ENCODE data around the gene NRSN1. TPM values are rescaled to one million over a fixed set of nuclear protein-coding genes. Genes with fewer than 3 reads are reported as not detected.

Gene NRSN1
- total and polyA plus RNA-seq, 2 donors (not counting 1 experiment from before 2014, with no cell fraction given) = not detected

- Histone ChIP-seq H2AFZ (ENCODE audit: insufficient read depth, low read depth, low read length, poor library complexity, severe bottlenecking) (no peak overlapping the region), H3K27me3 (replicated peaks in 1 of 4; ENCODE audit: control extremely low read depth in 1 of 4, control insufficient read depth in 3 of 4, insufficient read depth in 4 of 4, low read length in 3 of 4) (no peaks in the 10 kb centered on the region), H3K27ac (ENCODE audit: low read length in 2 of 2) (no peak overlapping the region), H4K20me1 (ENCODE audit: control insufficient read depth, insufficient read depth, low read length, poor library complexity, severe bottlenecking) (no peaks in the 10 kb centered on the region), H3K36me3 (replicated peaks in 1 of 2; ENCODE audit: control extremely low read depth in 1 of 2, control insufficient read depth in 1 of 2, extremely low read depth in 1 of 2, insufficient read depth in 2 of 2, low read length in 1 of 2) (no peaks in the 10 kb centered on the region), H3K4me3 (ENCODE audit: control extremely low read depth in 1 of 5, extremely low read depth in 1 of 5, insufficient read depth in 1 of 5, low read depth in 2 of 5, low read length in 4 of 5) (no peak overlapping the region), H3K4me1 (ENCODE audit: control insufficient read depth in 2 of 2, insufficient read depth in 2 of 2, low read length in 2 of 2) (no peaks in the 10 kb centered on the region), H3K79me2 (ENCODE audit: control insufficient read depth, insufficient read depth, low read length) (no peaks in the 10 kb centered on the region), H3K9me3 (ENCODE audit: control extremely low read depth in 1 of 3, control insufficient read depth in 2 of 3, insufficient read depth in 1 of 3, low read length in 2 of 3) (peaks cover 0 to 3% (median 2%) of the 10 kb centered on the region in 3 donors), H3K4me2 (replicated peaks; ENCODE audit: low read depth, low read length, poor library complexity, severe bottlenecking) (no peak overlapping the region), H3K9ac (ENCODE audit: low read length) (no peak overlapping the region)
- intact Hi-C loops (cut with micrococcal nuclease) = no loop called here
- CTCF ChIA-PET = no interaction called here
- Mint-ChIP-seq H3K27me3 (no peaks in the 10 kb centered on the region), H3K4me1 (no peaks in the 10 kb centered on the region), H3K27ac (no peak overlapping the region), H3K4me3 (no peak overlapping the region), H3K9me3 (ENCODE audit: insufficient read depth) (peaks cover 2% of the 10 kb centered on the region)
- no CpG with 5 or more reads among the region's 1 CpG for WGBS (ENCODE audit: insufficient coverage)
- TF ChIP-seq, protein P1, sequence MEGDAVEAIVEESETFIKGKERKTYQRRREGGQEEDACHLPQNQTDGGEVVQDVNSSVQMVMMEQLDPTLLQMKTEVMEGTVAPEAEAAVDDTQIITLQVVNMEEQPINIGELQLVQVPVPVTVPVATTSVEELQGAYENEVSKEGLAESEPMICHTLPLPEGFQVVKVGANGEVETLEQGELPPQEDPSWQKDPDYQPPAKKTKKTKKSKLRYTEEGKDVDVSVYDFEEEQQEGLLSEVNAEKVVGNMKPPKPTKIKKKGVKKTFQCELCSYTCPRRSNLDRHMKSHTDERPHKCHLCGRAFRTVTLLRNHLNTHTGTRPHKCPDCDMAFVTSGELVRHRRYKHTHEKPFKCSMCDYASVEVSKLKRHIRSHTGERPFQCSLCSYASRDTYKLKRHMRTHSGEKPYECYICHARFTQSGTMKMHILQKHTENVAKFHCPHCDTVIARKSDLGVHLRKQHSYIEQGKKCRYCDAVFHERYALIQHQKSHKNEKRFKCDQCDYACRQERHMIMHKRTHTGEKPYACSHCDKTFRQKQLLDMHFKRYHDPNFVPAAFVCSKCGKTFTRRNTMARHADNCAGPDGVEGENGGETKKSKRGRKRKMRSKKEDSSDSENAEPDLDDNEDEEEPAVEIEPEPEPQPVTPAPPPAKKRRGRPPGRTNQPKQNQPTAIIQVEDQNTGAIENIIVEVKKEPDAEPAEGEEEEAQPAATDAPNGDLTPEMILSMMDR (IDR thresholded peaks at IDR 0.05) = no peak
- TF ChIP-seq EZH2 (IDR thresholded peaks at IDR 0.05; ENCODE audit: borderline replicate concordance, insufficient read depth, low read depth, low read length, poor library complexity, severe bottlenecking) = no peak
- POLR2A ChIA-PET = no interaction called here
- ATAC-seq (ENCODE audit: low read depth) (no peak), DNase-seq (no peak)
Measured at GRCh38 chr6:24110417-24110816, 15.6 kb upstream of the NRSN1 start.

DNA sequence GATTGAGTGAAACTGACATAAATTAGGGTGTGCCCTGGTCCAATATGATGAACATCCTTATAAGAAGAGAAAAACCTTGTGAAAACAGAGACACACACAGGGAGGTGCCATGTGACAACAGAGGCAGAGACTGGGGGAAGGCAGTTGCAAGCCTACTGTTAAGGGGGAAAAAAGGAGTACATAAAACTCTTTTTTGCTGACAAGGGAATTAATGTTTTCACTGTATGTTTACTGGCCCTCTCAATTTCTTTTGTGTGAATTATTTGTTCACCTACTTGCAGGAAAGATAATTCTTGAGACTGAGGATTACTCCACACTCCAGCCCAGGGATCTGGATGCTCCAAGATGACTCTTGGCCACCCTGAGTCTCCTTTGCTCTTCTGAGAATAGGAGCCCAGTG, 12.1 kb upstream of the NRSN1 start:
- Mint-ChIP-seq H3K9me3 (ENCODE audit: insufficient read depth) (peaks cover 2% of the 10 kb centered on the region), H3K4me3 (no peak overlapping the region), H3K27me3 (no peaks in the 10 kb centered on the region), H3K27ac (no peak overlapping the region), H3K4me1 (no peaks in the 10 kb centered on the region)
- CTCF ChIA-PET = no interaction called here
- no peak for TF ChIP-seq EZH2 (IDR thresholded peaks at IDR 0.05; ENCODE audit: borderline replicate concordance, insufficient read depth, low read depth, low read length, poor library complexity, severe bottlenecking)
- TF ChIP-seq, protein P1 (IDR thresholded peaks at IDR 0.05) = no peak
- intact Hi-C loops (cut with micrococcal nuclease) = no loop called here
- no peak for ATAC-seq (ENCODE audit: low read depth)
- H3K36me3 ChIP-seq (replicated peaks in 1 of 2; ENCODE audit: control extremely low read depth in 1 of 2, control insufficient read depth in 1 of 2, extremely low read depth in 1 of 2, insufficient read depth in 2 of 2, low read length in 1 of 2) = no peaks in the 10 kb centered on the region
- peaks cover 0 to 5% (median 0%) of the 10 kb centered on the region in 3 donors for H3K9me3 ChIP-seq (ENCODE audit: control extremely low read depth in 1 of 3, control insufficient read depth in 2 of 3, insufficient read depth in 1 of 3, low read length in 2 of 3)
- no peak for DNase-seq
- POLR2A ChIA-PET = no interaction called here
- no peaks in the 10 kb centered on the region for H4K20me1 ChIP-seq (ENCODE audit: control insufficient read depth, insufficient read depth, low read length, poor library complexity, severe bottlenecking)
- H3K9ac ChIP-seq (ENCODE audit: low read length) = no peak overlapping the region
- H3K4me2 ChIP-seq (replicated peaks; ENCODE audit: low read depth, low read length, poor library complexity, severe bottlenecking) = no peak overlapping the region
- no peaks in the 10 kb centered on the region for H3K4me1 ChIP-seq (ENCODE audit: control insufficient read depth in 2 of 2, insufficient read depth in 2 of 2, low read length in 2 of 2)
- H2AFZ ChIP-seq (ENCODE audit: insufficient read depth, low read depth, low read length, poor library complexity, severe bottlenecking) = no peak overlapping the region
- no peaks in the 10 kb centered on the region for H3K79me2 ChIP-seq (ENCODE audit: control insufficient read depth, insufficient read depth, low read length)
- H3K27ac ChIP-seq (ENCODE audit: low read length in 2 of 2) = no peak overlapping the region
- no peak overlapping the region for H3K4me3 ChIP-seq (ENCODE audit: control extremely low read depth in 1 of 5, extremely low read depth in 1 of 5, insufficient read depth in 1 of 5, low read depth in 2 of 5, low read length in 4 of 5)
- H3K27me3 ChIP-seq (replicated peaks in 1 of 4; ENCODE audit: control extremely low read depth in 1 of 4, control insufficient read depth in 3 of 4, insufficient read depth in 4 of 4, low read length in 3 of 4) = no peaks in the 10 kb centered on the region
